Measurements from ENCODE around the gene FOXD4L6.
"Not testable (repeated sequence)": the region's sequence is repeated elsewhere in the genome, so short reads cannot be mapped to it uniquely, and the experiment has no call there.

DNA sequence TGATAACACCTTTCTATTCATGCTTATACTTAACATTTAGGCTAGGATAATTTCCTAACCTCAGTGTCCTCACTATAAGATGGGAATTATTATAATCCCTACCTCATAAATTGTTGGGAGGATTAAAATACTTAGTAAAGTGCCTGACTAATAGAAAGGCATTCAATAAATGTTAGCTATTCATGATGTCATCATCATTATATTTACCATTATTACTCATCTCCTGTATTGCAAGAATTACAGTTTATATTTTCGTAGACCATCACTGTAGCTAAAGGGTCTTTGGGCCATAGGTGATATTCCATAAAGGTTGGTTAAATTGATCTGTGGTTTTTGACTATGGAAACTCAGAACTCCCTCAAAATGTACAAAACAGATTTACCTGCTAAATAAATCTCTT lies 50.9 kb downstream of the FOXD4L6 start:
- TF ChIP-seq, protein P1, sequence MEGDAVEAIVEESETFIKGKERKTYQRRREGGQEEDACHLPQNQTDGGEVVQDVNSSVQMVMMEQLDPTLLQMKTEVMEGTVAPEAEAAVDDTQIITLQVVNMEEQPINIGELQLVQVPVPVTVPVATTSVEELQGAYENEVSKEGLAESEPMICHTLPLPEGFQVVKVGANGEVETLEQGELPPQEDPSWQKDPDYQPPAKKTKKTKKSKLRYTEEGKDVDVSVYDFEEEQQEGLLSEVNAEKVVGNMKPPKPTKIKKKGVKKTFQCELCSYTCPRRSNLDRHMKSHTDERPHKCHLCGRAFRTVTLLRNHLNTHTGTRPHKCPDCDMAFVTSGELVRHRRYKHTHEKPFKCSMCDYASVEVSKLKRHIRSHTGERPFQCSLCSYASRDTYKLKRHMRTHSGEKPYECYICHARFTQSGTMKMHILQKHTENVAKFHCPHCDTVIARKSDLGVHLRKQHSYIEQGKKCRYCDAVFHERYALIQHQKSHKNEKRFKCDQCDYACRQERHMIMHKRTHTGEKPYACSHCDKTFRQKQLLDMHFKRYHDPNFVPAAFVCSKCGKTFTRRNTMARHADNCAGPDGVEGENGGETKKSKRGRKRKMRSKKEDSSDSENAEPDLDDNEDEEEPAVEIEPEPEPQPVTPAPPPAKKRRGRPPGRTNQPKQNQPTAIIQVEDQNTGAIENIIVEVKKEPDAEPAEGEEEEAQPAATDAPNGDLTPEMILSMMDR (IDR thresholded peaks at IDR 0.05 in 2 of 3, conservative IDR thresholded peaks at IDR 0.05 in 1 of 3; ENCODE audit: control insufficient read depth in 2 of 3, extremely low read depth in 1 of 3, insufficient read depth in 1 of 3, low read depth in 3 of 3, low read length in 3 of 3): not testable (repeated sequence)
- TF ChIP-seq POLR2A (IDR thresholded peaks at IDR 0.05; ENCODE audit: low read depth, low read length): not testable (repeated sequence)
